Activated T-cell treated with anti-CD3 and anti-CD28 coated beads, Interleukin-2, amount 50 U/mL, for 72 hours (primary cell): ENCODE data around the gene GMDS. TPM values are rescaled to one million over a fixed set of nuclear protein-coding genes. Genes with fewer than 3 reads are reported as not detected.

Source experiments
- ATAC-seq, 2 donors: fragments of 150-1000 bp; cut with Tn5 transposase; replicated peaks in 1 of 2; 2 replicates each; pipeline ENCODE4 v1.10.0; 2021; ENCODE audit warnings: moderate library complexity in 2 of 2, mild to moderate bottlenecking in 1 of 2
- DNase-seq, 2 donors: peaks; one replicate each; pipeline ENCODE4 v3.0.0; 2021 to 2022; ENCODE audit warnings: mixed read lengths in 1 of 2
- H3K27ac Mint-ChIP-seq: one replicate; pipeline ENCODE4 v1.8.0; 2022; ENCODE audit warnings: mild to moderate bottlenecking, moderate library complexity, mixed read lengths
- H3K27me3 Mint-ChIP-seq: one replicate; pipeline ENCODE4 v1.8.0; 2022; ENCODE audit warnings: low read depth, mixed read lengths
- H3K36me3 Mint-ChIP-seq, 2 donors: one replicate each; pipeline ENCODE4 v1.8.0; 2022; ENCODE audit warnings: mixed read lengths in 2 of 2, mild to moderate bottlenecking in 1 of 2; ENCODE audit not compliant: insufficient read depth in 2 of 2
- H3K4me1 Mint-ChIP-seq: one replicate; pipeline ENCODE4 v1.8.0; 2022; ENCODE audit warnings: low read depth, mixed read lengths
- H3K4me3 Mint-ChIP-seq, 2 donors: one replicate each; pipeline ENCODE4 v1.8.0; 2022; ENCODE audit warnings: mild to moderate bottlenecking in 2 of 2, mixed read lengths in 2 of 2, moderate library complexity in 2 of 2
- H3K9me3 Mint-ChIP-seq, 2 donors: one replicate each; pipeline ENCODE4 v1.8.0; 2022; ENCODE audit warnings: mixed read lengths in 2 of 2
- total RNA-seq, 2 donors: library from RNA; stranded (reverse); gene quantifications; one replicate each; pipeline ENCODE4 v1.2.3, GENCODE V29; 2022

The GMDS gene
- total RNA-seq, 2 donors from 2014 or later, result 23.8 to 33.0 TPM

DNA sequence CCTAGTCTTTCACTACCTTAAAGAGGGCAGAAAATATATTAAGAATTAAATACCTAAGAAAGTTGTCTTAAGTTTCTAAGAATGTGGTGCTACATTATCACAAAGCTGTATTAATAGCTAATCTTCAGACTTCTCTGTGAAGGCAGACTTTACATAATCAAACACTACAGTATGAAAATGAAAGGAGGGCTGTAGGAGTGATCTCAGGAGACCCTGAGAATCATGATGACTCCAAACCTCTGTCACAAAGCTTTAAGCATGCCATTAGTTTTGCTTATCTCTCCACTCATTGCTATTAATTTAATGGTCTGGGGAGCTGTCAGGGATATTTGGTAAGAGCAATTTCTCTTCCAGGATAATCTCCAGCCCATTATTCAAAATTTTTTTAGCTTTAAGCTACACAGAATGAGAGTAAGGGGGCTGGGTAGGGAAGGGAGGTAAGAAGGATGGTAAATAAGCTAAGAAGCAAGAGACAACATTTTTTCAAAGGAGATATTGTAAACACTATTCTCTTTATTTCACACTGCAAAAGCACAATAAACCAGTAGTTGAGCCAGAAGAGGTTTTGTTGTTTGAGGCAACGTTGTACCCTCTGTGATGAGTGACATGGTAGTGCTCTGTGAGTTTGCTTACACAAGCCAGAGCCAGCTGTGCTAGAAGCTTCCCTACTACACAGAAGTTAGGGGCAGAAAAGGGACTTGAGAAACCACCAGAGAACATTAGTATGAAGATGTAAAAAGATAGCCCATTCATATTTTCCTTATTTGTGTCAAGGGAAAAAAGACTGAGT lies 258.8 kb downstream of the GMDS start:
- peaks cover 9 to 15% of the 10 kb centered on the region in 2 donors for H3K36me3 Mint-ChIP-seq
- DNase-seq, result no peak
- H3K4me1 Mint-ChIP-seq, result no peaks in the 10 kb centered on the region
- no peak overlapping the region for H3K27ac Mint-ChIP-seq
- H3K4me3 Mint-ChIP-seq, result no peak overlapping the region
- no peaks in the 10 kb centered on the region for H3K27me3 Mint-ChIP-seq
- no peak for ATAC-seq
- H3K9me3 Mint-ChIP-seq, result peaks cover 4 to 12% of the 10 kb centered on the region in 2 donors

DNA sequence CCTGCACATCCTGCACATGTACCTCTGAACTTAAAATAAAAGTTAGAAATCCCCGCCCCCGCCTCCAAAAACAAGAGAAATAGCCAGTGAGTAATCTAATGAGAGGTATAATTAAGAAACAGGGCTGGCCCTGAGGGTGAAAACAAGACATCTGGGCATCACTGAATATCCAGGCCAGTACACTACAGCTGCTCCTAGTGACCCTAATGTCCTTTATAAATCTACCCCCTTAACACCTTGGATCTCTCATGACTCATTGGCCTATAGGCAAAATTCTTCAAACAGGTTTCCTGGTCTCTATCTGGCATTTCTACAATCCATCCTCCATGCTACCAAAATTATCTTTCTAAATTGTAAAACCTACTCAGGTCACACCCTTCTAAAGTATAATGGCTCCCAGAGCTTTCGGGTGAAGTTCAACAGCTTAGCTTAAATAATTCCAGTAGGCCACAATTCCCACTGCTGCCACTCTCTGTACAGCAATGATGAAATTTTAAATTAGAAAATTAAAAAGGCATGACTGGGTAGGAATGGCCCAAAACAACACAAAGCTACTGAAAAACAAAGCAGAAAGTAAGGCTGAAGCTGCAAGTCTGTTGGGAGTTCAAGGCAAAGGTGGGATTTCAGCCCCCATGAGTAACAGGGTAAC lies 260.9 kb downstream of the GMDS start:
- Mint-ChIP-seq H3K4me1 (no peaks in the 10 kb centered on the region), H3K9me3 (peaks cover 11 to 25% of the 10 kb centered on the region in 2 donors), H3K27ac (no peak overlapping the region), H3K27me3 (no peaks in the 10 kb centered on the region), H3K4me3 (no peak overlapping the region), H3K36me3 (peaks cover 19 to 29% of the 10 kb centered on the region in 2 donors)
- DNase-seq (no peak), ATAC-seq (no peak)

DNA sequence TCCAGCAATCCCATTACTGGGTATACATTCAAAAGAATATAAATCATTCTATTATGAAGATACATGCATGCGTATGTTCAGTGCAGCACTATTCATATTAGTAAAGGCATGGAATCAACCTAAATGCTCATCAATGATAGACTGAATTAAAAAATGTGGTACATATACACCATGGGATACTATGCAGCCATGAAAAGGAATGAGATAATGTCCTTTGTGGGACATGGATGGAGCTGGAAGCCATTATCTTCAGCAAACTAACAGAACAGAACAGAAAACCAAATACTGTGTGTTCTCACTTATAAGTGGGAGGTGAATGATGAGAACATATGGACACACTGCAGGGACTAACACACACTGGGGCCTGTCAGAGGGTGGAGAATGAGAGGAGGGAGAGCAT lies 261.6 kb downstream of the GMDS start:
- peaks cover 11 to 27% of the 10 kb centered on the region in 2 donors for H3K9me3 Mint-ChIP-seq
- ATAC-seq, result no peak
- DNase-seq, result no peak
- peaks cover 19 to 31% of the 10 kb centered on the region in 2 donors for H3K36me3 Mint-ChIP-seq
- H3K27me3 Mint-ChIP-seq, result no peaks in the 10 kb centered on the region
- no peak overlapping the region for H3K27ac Mint-ChIP-seq
- H3K4me3 Mint-ChIP-seq, result no peak overlapping the region
- no peaks in the 10 kb centered on the region for H3K4me1 Mint-ChIP-seq

DNA sequence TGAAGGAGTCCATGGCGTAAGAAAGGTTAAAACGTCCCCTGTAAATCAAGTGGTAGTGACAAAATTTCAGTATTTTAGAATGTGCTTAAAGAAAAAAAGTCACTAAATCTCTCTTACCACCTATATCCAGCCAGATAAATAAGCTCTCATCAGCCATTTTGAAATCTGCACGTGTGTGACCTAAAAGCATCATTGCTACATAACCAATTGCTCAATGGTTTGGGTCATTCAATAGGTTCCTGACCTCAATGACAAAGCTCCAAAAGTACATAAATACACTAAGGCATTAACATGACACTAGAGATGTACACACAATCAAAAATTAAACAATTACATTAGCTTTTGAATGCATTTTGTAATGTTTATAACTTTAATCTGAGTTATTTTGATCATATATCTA lies 272.4 kb downstream of the GMDS start:
- ATAC-seq (no peak), DNase-seq (no peak)
- Mint-ChIP-seq H3K27me3 (no peaks in the 10 kb centered on the region), H3K36me3 (peaks cover 0 to 2% of the 10 kb centered on the region in 2 donors), H3K4me3 (no peak overlapping the region), H3K4me1 (peaks cover 4% of the 10 kb centered on the region), H3K9me3 (no peaks in the 10 kb centered on the region), H3K27ac (no peak overlapping the region)

DNA sequence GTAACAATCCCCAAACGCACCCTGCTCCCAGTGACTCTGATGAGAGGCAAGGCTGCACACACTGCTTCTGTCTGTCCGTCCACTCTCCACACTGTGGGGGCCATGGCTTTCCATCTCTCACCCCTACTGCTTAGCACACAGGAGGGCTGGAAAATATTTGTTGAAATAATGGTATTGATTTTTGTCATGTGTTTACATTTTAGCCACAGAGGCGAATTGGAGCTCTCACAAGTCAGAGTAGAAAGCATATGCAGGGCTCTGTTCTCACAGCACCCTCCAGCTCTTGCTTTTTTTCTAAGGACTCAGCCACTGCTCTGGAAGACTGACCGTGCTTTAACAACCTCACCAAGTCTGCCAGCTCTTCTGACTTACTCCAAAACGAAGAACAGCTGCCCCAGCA lies 273.8 kb downstream of the GMDS start:
- Mint-ChIP-seq H3K4me3 (no peak overlapping the region), H3K27ac (no peak overlapping the region), H3K27me3 (no peaks in the 10 kb centered on the region), H3K36me3 (peaks cover 0 to under 1% of the 10 kb centered on the region in 2 donors), H3K9me3 (no peaks in the 10 kb centered on the region), H3K4me1 (peaks cover 4% of the 10 kb centered on the region)
- ATAC-seq (no peak), DNase-seq (no peak)

DNA sequence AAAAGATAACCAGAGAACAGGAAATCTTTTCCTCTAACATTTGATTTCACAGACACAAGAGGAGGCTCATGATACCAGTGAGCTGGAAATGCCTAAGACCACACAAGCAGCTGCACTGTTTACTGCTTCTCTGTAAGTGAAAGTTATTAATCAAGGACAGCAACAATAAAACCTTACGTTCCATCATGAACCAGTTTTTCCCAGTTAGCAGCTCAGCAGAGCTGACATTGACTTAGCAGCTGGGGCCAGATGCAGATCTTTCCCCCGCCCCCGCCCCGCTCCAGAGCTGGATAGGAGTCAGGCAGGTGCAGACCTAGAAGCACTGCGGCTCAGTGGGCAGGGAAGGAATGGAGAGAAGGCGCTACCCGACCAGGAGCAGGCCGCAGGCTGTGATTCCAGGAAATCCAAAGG lies 275.2 kb downstream of the GMDS start:
- H3K4me3 Mint-ChIP-seq, result no peak overlapping the region
- no peak for ATAC-seq
- peaks cover 0 to 3% of the 10 kb centered on the region in 2 donors for H3K36me3 Mint-ChIP-seq
- no peaks in the 10 kb centered on the region for H3K27me3 Mint-ChIP-seq
- peaks cover 4% of the 10 kb centered on the region for H3K4me1 Mint-ChIP-seq
- H3K27ac Mint-ChIP-seq, result no peak overlapping the region
- H3K9me3 Mint-ChIP-seq, result no peaks in the 10 kb centered on the region
- no peak for DNase-seq

DNA sequence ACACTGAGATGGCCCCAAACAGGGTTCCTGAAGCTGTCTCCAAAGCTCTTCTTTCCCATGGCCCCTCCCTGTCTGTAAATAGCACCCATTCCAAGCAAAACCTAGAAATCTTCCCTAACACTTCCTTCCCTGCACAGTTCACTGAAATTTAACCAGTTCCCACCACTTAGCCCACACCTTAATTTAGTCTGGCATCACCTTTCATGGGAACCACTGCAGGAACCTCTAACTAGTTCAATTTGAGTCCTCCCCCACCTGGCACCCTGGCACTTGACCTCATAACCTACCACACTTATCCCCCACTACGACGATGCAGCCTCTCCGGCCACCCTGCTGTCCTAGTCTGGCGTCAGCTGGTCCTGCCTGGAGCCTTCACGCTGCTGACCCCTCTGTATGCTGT lies 278.7 kb downstream of the GMDS start:
- Mint-ChIP-seq H3K36me3 (peaks cover 1 to 3% of the 10 kb centered on the region in 2 donors), H3K4me3 (no peak overlapping the region), H3K27me3 (no peaks in the 10 kb centered on the region), H3K4me1 (peaks cover 4% of the 10 kb centered on the region), H3K9me3 (peaks cover 0 to 2% of the 10 kb centered on the region in 2 donors), H3K27ac (no peak overlapping the region)
- no peak for DNase-seq
- no peak for ATAC-seq

DNA sequence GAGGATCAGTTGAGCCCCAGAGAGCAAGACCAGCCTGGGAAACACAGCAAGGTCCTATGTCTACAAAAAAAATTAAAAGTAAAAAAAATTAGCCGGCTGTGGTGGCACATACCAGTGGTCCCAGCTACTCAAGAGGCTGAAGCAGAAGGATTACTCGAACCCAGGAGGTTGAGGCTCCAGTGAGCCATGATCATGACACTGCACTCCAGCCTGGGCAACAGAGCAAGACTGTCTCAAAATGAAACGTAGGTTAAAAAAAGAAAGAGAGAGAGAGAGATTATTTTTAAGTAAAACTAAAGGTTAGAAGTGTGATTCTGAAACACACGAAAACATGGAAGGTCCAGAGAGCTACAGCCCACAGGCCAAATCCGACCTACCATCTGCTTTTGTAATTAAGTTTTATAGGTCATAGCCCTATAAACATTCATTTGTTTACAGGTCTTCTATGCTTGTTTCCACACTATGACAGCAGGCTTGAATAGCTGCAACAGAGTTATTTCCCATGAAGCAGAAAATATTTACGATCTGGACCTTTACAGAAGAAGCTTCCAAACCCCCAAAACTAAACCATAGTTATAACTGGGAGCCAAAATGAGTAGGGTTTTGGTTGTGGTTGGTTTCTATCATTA lies 279.7 kb downstream of the GMDS start:
- Mint-ChIP-seq H3K36me3 (peaks cover 1 to 3% of the 10 kb centered on the region in 2 donors), H3K4me3 (no peak overlapping the region), H3K27me3 (no peaks in the 10 kb centered on the region), H3K27ac (no peak overlapping the region), H3K9me3 (peaks cover 0 to 2% of the 10 kb centered on the region in 2 donors), H3K4me1 (peaks cover 4% of the 10 kb centered on the region)
- ATAC-seq, result no peak
- DNase-seq, result no peak

DNA sequence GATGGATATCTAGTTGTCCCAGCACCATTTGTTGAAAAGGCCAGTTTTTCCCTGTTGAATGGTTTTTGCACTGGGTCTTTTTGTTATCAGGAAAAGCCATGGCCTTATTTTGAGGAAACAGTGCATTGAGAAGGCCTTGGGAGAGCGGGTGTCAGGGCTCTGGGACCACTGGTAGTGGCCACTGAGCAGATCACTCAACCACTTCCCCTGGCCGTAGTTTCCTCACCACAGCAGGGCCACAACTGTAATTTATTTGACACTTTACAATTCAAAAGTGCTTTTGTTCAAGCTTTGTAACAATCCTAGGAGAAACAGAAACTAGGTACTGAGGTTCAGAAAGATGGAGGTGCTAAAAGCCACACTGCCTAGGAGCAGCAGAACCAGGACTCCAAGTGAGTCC lies 281.8 kb downstream of the GMDS start:
- ATAC-seq, result no peak
- no peaks in the 10 kb centered on the region for H3K27me3 Mint-ChIP-seq

DNA sequence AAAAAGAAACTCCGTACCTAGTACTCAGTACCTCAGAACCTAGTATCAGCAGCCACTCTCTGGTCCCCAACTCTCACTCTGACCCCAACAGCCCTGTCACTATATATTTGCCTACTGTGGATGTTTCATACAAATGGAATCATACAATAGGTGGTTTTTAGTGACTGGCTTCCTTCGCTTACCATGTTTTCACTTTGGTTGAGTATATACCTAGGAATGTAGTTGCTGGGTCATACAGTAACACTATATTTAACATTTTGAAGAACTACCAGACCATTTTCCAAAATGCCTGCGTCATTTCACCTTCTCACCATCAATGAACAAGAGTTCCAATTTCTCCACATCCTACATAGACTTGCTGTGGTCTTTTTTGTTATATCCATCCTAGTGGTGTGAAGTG lies 283.2 kb downstream of the GMDS start:
- no peak for DNase-seq
- no peak for ATAC-seq
- no peaks in the 10 kb centered on the region for H3K27me3 Mint-ChIP-seq
- no peak overlapping the region for H3K27ac Mint-ChIP-seq
- peaks cover 0 to 2% of the 10 kb centered on the region in 2 donors for H3K9me3 Mint-ChIP-seq
- H3K4me3 Mint-ChIP-seq, result no peak overlapping the region
- H3K4me1 Mint-ChIP-seq, result no peaks in the 10 kb centered on the region
- peaks cover 1 to 3% of the 10 kb centered on the region in 2 donors for H3K36me3 Mint-ChIP-seq

More for the DNA sequence above, 281.8 kb downstream of the GMDS start:
- Mint-ChIP-seq H3K36me3 (peaks cover 1 to 3% of the 10 kb centered on the region in 2 donors), H3K4me1 (no peaks in the 10 kb centered on the region), H3K4me3 (no peak overlapping the region), H3K9me3 (peaks cover 0 to 2% of the 10 kb centered on the region in 2 donors), H3K27ac (no peak overlapping the region)
- DNase-seq, result no peak

DNA sequence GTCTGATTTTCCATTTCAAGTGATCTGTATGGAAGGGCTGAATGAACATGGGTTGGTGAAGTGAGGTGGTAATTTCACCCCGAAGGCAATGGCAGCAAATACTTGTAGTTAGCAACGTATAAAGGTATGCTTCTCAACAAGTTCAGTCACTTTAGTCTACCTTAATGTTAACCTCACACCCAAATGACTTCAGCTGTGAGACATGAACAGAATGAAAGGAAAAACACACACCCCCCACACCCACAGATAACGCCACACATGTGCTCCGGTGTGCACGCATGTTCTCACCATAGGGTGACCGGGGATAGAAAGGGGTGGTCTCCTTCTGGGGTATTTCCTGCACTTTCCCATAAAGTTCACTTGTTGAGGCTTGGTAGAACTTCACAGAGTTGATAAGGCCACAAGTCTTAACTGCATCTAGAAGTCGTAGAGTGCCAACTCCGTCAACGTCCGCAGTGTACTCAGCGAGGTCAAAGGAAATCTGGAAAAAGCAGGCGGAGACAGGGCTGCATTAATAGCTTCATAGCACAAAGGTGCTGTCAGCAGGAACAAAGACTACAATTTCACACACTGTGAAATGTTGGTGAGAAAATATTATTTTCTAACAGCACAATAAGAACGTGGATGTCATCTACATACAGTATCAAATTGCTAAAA lies 284.8 kb downstream of the GMDS start:
- no peaks in the 10 kb centered on the region for H3K27me3 Mint-ChIP-seq
- no peak for ATAC-seq
- H3K9me3 Mint-ChIP-seq, result peaks cover 0 to 2% of the 10 kb centered on the region in 2 donors
- H3K36me3 Mint-ChIP-seq, result peaks cover 0 to 1% of the 10 kb centered on the region in 2 donors
- no peaks in the 10 kb centered on the region for H3K4me1 Mint-ChIP-seq
- H3K4me3 Mint-ChIP-seq, result no peak overlapping the region
- DNase-seq, result no peak
- H3K27ac Mint-ChIP-seq, result no peak overlapping the region

DNA sequence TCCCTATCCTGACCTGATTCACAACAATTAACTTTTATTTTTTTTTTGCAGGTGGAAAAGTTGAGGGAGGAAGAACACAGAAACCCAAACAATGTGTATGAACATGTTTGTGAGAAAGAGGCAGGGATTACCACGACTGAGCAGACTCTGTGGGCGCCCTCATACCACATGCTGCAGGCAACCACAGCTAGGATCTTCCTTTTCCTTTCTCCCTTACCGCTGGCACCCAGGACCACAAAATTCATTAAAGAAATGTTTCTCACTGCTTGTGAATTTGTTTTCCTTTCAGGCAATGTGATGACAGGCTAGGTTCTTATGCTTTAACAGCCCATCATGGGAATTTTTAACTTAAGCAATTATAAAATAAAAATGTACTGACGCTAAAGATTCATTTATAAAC lies 287.1 kb downstream of the GMDS start:
- Mint-ChIP-seq H3K27ac (no peak overlapping the region), H3K9me3 (no peaks in the 10 kb centered on the region), H3K27me3 (no peaks in the 10 kb centered on the region), H3K36me3 (no peaks in the 10 kb centered on the region), H3K4me1 (no peaks in the 10 kb centered on the region), H3K4me3 (no peak overlapping the region)
- ATAC-seq (no peak), DNase-seq (no peak)

DNA sequence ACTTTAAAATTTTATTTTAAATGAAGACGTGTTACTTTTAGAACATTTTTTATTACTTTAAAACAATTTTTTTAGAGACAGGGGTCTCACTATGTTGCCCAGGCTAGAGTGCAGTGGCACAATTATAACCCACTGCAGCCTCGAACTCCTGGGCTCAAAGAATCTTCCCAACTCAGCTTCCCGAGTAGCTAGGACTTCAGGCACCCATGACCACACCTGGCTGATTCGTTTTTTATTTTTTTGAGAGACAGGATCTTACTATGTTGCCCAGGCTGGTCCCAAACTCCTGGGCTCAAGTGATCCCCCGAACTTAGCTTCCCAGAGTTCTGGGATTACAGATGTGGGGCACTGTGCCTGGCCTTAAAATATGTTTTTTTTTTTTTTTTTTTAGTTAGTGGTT lies 287.7 kb downstream of the GMDS start:
- Mint-ChIP-seq H3K4me1 (no peaks in the 10 kb centered on the region), H3K9me3 (no peaks in the 10 kb centered on the region)
- no peak for ATAC-seq

More for the DNA sequence above, 287.7 kb downstream of the GMDS start:
- no peak for DNase-seq
- Mint-ChIP-seq H3K4me3 (no peak overlapping the region), H3K27me3 (no peaks in the 10 kb centered on the region), H3K36me3 (no peaks in the 10 kb centered on the region), H3K27ac (no peak overlapping the region)
